Left hindlimb (tissue), 1 donor: ENCODE measurements around the gene CDH23.

ENCODE experiments used
- DNase-seq: peaks from one replicate; pipeline ENCODE4 v3.0.0-alpha.2; 2018

The CDH23 gene

DNA sequence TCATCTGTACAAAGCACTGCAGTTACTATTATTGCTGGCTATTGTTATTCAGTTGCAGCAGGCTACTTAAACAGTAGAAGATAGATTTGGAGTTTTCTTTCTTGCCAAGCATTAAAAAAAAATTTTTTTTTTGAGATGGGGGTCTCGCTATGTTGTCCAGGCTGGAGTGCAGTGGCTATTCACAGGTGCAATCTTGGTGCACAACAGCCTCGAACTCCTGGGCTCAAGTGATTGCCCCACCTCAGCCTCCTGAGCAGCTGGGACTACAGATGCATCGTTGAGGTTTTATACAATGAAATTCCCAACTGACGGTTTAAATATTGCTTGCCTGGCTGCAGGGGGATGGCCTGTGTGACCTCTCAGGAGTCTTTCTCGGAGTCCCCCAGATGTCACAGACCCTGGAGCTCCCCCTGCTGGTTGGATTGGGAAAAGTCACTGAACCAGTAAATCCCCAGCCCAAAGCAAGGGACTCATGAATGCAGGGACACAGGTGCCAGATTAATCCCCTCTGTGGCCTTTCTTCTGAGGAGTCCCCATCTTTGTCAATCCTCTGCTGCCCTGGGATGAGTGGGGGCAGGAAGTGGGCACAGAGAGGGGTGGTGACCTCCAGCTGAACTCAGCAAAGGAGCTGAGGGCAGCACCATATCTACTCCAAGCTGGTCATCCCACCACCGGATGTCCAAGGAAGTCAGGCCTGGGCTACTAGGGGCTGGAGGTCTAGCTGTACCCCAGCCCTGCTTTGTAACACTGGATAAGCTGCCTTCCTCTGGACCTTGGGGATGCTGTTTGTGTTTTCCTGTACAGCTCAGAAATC, 173.3 kb downstream of the CDH23 start:
- DNase-seq: peak; percentile 61

DNA sequence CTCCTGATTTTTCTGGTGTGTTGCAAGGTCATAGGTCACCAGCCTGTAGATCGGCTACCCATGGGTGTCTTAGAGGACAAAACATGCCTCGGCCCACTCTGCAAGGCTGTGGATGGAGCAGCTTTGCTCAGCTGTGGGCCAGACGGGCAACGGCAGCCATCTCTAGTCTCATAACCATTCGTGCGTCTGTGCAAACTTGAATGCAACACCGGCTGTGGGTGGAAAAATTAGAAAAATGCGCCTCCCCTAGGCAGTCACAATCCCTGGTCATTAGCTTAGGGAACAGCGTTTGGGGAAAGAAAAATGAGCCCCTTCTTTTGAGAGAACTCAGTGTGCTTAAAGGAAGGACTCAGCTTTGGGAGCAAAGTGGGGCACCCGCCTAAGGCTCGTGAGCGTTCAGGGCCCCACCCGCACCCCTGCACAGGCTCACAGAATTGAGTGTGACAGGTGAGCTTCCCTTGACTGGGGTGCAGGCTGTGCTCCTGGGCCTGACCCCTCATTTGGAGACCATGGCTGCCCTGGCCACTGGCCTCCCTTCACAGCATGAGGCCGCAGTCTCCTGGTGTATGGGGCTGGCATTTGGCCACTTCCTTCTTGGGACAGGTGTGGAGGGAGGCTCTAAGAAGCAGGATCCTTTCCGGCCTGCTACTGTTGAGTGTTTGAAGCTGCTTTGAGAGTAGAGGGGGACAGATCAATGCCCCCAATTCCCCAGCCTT, 174.9 kb downstream of the CDH23 start:
- no peak for DNase-seq

GRCh38 chr10:71572962-71573361, 176.2 kb downstream of the CDH23 start:
- DNase-seq: no peak

GRCh38 chr10:71573562-71574518, 177.1 kb downstream of the CDH23 start:
- no peak for DNase-seq

- no peak for DNase-seq
Measured at GRCh38 chr10:71575451-71575850, 178.7 kb downstream of the CDH23 start.

DNA sequence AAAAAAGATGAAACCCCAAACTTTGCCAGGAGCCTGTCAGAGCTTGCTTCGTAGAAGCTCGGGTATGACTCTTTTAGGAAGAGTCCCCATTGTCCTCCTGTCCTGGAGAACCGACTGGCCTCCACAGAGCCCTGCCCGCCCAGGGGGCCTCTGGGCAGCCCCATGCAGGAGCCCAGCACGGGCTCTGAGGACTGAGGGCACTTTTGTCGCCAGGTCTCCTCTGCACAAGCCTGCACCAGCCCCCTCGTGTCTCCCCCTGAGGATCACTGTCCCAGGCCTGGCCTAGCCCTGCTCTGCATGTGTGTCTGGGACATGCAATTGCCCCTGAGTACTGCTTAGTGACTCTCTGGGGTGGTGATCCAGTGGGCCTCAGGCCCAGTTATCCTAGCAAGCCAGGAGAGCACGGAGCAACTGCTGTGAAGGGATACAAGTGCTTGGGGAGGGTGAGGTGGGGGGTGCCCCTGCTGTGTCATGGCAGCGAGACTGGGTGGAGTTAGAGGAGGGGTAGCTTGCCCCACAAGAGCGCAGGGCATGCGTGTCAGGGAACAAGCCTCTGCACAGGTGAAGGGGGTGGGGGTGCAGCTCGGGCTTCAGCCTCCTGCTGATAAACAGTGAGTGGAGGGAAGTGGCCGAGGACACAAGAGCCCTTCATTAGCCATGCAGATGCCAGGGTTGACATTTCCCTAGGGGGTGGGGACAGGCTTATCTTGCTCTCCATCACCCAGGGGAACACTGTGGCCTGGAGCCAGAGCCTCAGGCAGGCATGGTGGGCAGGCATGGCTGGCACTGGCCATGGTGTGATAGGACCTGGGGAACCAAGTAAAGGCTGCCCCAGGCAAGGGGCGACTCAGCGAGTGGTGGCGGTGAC, 179.4 kb downstream of the CDH23 start:
- DNase-seq: no peak

- DNase-seq: no peak
Measured at GRCh38 chr10:71576842-71577241, 180.1 kb downstream of the CDH23 start.

GRCh38 chr10:71577345-71577744, 180.6 kb downstream of the CDH23 start:
- DNase-seq: no peak

- DNase-seq: no peak
Measured at GRCh38 chr10:71578069-71578468, 181.3 kb downstream of the CDH23 start.

GRCh38 chr10:71579668-71580067, 182.9 kb downstream of the CDH23 start:
- no peak for DNase-seq

GRCh38 chr10:71580415-71580814, 183.7 kb downstream of the CDH23 start:
- DNase-seq: no peak

- DNase-seq: no peak
Measured at GRCh38 chr10:71580926-71581325, 184.2 kb downstream of the CDH23 start.

- DNase-seq: no peak
Measured at GRCh38 chr10:71581376-71581775, 184.7 kb downstream of the CDH23 start.

DNA sequence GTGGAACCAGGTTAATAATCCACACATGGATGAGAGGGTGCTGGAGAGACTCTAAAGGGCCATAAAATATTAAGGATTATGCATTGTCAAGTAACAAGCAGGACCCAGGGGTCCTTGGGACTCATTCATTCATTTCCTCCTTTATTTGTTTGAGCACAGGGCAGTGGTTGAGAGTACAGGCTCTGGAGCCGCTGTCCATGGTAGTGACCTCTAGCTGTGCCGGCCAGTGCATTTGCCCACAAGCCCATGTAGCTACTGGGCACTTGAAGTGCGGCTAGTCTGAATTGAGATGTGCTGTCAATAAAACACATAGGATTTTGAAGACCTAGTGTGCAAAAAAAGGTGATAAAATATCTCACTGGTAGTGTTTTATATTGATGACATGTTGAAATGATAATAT, 185.3 kb downstream of the CDH23 start:
- DNase-seq: peak; percentile 63

GRCh38 chr10:71582506-71583475, 186.1 kb downstream of the CDH23 start:
- no peak for DNase-seq

DNA sequence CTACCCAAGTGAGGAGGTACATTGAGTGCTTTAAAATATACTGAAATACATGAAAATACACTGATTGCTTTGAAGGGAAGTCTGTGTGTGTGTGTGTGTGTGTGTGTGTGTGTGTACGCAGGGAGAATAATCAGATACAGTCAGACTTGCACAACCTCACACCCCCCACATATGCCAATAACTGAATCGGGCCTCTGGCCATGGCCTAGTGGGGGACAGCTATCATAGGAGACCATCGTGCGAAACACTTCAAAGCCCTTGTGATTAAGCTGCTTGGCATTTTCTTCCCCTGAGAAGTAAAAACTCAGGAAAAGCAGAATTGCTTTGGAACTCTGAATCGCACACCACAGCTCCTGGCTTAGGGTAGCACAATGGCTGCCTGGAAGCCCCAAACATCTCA, 187.7 kb downstream of the CDH23 start:
- DNase-seq: no peak

DNA sequence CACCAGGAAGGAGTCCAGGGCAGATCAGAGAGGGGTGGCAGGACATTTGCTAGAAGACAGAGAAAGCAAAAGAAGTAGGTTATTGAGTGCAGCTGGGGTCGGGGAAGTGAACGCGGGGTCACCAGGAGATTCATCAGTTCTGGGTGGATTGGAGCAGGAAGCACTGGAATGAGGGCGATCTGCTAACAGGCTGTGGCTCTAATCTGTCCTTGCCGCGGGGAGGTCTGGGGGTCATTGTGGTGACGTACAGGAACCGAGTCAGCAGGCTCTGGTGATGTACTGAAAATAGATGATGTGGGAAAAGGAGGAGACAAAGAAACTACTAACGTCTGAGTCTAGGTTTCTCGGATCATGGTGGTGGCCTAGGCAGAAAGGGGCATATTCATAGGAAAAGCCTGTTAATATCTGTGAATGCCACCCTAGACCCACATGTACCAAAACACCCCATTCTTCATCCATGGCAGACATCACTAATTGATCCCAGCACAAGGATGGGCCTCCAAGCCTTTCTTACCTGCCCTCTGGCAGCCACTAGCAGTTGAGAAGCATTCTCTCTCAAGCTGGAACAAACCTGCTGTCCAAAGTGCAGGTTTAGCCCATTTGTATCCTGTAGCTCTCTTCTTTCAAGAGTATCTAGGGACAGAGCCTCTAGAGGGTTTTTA, 188.3 kb downstream of the CDH23 start:
- no peak for DNase-seq

DNA sequence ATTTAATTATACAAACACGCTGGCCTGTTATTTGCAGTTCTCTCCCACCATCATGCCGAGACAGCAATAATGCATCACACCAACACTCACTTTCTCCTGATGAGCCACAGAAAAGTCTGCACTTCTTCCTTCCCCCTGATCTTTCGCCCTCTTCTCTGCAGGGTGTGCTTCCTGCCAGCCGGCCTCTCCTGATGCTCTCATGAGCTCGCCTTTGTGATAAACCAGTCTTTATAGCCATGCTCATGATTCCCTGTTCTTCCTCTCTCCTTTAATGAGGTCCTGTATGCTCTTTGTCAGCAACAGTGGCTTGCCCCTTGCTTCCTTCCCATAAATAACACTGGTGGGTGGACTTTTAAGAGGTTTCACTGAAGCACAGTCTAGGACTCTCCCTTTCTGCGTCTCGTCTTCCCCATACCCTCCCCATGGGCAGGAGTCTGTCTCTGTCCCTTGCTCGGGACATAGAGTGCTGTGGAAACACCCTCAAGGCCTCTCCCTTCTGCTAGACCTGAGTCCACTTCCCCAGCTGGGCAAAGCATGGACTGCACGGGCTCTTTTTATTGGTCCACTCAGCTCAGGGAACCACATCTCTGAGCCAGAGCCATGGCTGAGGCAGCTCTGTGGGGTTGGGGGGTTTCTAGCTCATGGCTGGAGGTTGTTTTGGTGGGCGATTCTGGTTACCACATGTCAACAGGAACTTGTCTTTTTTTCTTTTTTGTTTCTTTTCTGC, 189.0 kb downstream of the CDH23 start:
- DNase-seq: no peak

- DNase-seq: no peak
Measured at GRCh38 chr10:71587941-71588573, 191.3 kb downstream of the CDH23 start.
